Regular cardiac myocyte (primary cell): ENCODE results near the gene SPCS2. TPM values are rescaled to one million over a fixed set of nuclear protein-coding genes. Genes with fewer than 3 reads are reported as not detected.

ENCODE experiments used
- total RNA-seq: library from RNA; depleted of rRNA; stranded (reverse); fragments of >200 nt; gene quantifications from 2 replicates; pipeline ENCODE4 v1.2.3, GENCODE V29; 2014

The SPCS2 gene
- total RNA-seq: 10.4 and 40.6 TPM in 2 replicates

DNA sequence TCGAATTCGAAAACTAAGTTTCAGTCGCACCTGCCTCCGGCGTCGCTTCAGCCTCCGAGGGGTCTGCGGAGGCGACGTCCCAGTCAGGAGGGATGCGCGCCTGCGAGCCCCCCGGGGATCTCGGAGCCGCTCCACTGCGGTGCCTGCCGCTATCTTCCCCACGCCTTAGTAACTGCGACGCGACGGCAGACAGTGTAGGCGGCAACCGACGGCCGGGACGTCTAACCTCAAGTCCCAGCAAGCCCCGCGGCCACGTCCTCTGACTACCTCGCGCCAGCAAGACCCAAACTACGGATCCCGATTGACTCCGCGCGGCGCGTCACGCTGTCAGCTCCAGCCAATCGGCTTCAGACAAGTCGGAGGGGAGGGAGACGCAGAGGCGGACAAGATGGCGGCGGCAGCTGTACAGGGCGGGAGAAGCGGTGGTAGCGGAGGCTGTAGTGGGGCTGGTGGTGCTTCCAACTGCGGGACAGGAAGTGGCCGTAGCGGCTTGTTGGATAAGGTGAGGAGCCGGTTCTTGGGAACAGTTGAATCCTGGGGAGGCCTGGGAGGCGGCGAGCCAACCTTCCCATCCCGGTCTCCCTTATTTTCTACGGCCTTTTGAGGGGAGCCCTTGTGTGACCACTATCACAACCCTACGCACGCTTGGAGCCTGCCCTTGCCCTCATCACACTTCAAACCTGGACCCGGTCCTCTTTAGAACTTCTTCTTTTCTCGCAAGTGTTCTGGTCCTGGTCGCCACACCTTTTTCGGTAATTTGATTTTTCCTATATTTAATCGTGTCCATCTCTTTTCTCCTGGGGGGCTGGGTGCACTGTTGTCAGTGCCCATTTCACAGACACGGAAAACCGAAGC is at the start of gene SPCS2, which contains the start of gene XRRA1:
Gene SPCS2 (plus strand): TSS at position 369 of the 855 bp plus-strand sequence. CDS start 20 bp downstream, at position 389.
Gene XRRA1 (minus strand): TSS at position 194 of the 855 bp plus-strand sequence. CDS start 8,213 bp downstream, outside the sequence.

DNA sequence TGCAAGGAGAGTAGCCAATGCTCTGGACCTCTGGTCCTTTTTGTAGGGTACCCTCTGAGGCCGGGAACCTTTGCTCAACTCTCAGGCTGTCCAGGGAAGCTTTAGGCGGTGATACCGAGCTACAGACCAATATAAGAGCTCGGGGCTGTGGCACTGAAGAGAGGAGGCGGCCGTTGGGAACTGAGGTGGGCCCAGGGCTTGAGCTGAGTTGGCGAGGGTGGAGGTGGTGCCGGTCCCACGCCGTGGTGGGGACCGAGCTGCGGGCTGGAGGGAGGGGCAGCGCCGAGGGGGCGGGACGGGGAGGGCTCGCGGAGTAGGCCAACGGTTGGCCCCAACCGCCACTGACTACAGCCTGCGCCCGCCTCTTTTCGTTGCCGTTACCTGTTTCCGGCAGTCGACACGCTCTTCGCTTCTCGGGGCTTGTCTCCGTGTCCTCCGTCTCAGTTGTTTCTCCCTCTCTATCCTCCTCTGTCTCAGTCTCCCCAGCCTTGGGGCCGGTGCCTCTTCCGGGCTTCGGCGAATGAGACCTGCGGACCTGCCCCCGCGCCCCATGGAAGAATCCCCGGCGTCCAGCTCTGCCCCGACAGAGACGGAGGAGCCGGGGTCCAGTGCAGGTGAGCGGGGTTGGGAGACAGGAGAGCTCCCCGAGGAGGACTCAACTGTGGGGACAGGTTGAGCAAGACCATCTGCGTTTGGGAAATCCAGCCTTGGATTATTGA is 39.6 kb downstream of the SPCS2 start, which contains the start of gene NEU3:
Gene NEU3 (plus strand): TSS at position 393 of the 719 bp plus-strand sequence. CDS start 128 bp downstream, at position 521.

Other genes with a start within 250 kb of the SPCS2 start
- gene CHRDL2, start 217.8 kb upstream of the SPCS2 start, total RNA-seq: under 0.01 TPM in 1 of 2 replicates, not detected in the other
- gene RNF169, start 200.4 kb upstream of the SPCS2 start, total RNA-seq: 14.8 and 22.6 TPM in 2 replicates
- gene XRRA1, start 175 bp upstream of the SPCS2 start, total RNA-seq: 7.3 and 9.6 TPM in 2 replicates
- 7.3 and 7.7 TPM in 2 replicates for gene NEU3, start 39.7 kb downstream of the SPCS2 start, total RNA-seq
- gene OR2AT4, start 147.6 kb downstream of the SPCS2 start, total RNA-seq: not detected in 2 replicates
- 0.38 TPM in 1 of 2 replicates, not detected in the other for gene SLCO2B1, start 201.8 kb downstream of the SPCS2 start, total RNA-seq